Uterus (tissue), 2 donors: Measurements from ENCODE around the gene NUDT1.

ENCODE experiments used
- POLR2A ChIP-seq, 2 donors: fragments of 450-650 bp; IDR thresholded peaks; one replicate each; pipeline ENCODE4 v1.6.1; 2016; ENCODE audit warnings: antibody characterized with exemption in 2 of 2, mild to moderate bottlenecking in 1 of 2, moderate library complexity in 1 of 2
- TF ChIP-seq, protein P1 (sequence below), 4 experiments: fragments of 200-600 bp in 2 of 4; fragments of 450-650 bp in 2 of 4; sonication (generic) in 2 of 4; IDR thresholded peaks; one replicate each; pipeline ENCODE4 v1.5.1; 2016 to 2019; ENCODE audit warnings: antibody characterized with exemption in 4 of 4, mild to moderate bottlenecking in 2 of 4, moderate library complexity in 1 of 4

DNA sequence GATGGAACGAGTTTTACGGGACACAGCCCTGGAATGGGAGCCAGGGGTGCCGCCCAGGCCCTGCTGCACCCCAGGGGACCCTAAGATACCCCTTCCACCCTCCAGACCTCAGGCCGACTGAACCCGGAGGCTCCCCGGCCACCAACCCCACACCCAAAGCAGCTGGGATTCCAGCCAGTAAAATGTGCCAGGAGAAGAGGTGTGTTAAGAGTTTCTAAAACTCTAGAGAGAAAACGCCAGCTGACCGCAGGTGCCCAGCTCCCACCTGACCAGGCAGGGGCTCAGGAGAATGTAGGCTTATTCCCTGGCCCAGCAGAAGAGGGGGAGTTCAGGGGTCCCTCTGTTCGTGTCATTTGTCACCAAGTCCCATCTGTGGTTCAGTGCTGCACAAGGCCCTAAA, 17.5 kb downstream of the NUDT1 start:
- TF ChIP-seq, protein P1, sequence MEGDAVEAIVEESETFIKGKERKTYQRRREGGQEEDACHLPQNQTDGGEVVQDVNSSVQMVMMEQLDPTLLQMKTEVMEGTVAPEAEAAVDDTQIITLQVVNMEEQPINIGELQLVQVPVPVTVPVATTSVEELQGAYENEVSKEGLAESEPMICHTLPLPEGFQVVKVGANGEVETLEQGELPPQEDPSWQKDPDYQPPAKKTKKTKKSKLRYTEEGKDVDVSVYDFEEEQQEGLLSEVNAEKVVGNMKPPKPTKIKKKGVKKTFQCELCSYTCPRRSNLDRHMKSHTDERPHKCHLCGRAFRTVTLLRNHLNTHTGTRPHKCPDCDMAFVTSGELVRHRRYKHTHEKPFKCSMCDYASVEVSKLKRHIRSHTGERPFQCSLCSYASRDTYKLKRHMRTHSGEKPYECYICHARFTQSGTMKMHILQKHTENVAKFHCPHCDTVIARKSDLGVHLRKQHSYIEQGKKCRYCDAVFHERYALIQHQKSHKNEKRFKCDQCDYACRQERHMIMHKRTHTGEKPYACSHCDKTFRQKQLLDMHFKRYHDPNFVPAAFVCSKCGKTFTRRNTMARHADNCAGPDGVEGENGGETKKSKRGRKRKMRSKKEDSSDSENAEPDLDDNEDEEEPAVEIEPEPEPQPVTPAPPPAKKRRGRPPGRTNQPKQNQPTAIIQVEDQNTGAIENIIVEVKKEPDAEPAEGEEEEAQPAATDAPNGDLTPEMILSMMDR (IDR thresholded peaks at IDR 0.05), result no peak
- no peak for TF ChIP-seq POLR2A (IDR thresholded peaks at IDR 0.05)
